HG03139 (cell line): ENCODE data around the gene KRTAP10-7.
"Not testable (repeated sequence)": the region's sequence is repeated elsewhere in the genome, so short reads cannot be mapped to it uniquely, and the experiment has no call there.

Experiments used
- ATAC-seq: cut with Tn5 transposase; IDR thresholded peaks from one replicate; pipeline ENCODE4 v1.9.1; 2021; ENCODE audit not compliant: unreplicated experiment

The KRTAP10-7 gene

DNA sequence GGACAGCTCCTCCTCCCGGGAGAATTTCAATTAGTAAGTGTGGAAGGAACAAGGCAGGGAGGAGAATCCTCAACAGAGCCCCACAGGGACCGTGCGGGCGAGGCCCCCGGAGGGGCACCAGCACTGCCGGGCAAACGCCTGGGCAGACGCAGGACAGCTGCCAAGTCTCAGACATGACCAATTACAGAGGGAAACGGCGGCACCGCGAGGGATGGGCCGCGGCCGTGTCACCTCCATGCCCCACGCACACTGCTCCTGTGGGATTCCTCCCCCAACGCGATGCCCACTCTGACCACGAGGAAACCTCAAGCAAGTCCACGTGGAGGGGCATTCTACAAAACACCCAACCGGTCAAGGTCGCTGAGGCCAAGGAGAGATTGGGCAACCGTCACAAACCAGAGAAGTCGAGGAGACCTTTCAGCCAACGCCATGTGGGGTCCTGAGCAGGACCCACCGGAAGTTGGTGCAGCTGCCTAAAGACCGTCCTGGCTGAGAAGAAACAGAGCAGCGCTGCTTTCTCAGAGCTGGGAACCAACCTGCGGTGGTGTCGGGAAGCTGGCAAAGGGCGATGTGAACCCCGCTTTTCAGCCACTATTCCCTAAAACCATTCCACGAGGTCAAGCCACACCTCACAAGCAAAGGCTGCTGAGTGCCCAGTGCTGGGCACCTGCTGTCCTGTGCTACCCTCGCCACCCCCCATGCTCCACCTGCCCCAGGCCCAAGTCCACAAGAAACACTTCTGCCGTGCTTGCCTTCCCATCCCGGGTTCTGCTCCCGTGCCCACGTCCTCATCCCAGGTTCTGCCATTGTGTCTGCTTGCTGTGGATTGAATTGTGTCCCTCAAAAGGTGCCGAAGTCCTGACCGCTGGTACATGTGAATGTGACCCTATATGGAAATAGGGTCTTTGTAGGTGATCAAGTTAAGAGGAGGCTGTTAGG lies 28.3 kb upstream of the KRTAP10-7 start:
- no peak for ATAC-seq

GRCh38 chr21:44572959-44573583 lies 27.3 kb upstream of the KRTAP10-7 start:
- ATAC-seq = no peak

DNA sequence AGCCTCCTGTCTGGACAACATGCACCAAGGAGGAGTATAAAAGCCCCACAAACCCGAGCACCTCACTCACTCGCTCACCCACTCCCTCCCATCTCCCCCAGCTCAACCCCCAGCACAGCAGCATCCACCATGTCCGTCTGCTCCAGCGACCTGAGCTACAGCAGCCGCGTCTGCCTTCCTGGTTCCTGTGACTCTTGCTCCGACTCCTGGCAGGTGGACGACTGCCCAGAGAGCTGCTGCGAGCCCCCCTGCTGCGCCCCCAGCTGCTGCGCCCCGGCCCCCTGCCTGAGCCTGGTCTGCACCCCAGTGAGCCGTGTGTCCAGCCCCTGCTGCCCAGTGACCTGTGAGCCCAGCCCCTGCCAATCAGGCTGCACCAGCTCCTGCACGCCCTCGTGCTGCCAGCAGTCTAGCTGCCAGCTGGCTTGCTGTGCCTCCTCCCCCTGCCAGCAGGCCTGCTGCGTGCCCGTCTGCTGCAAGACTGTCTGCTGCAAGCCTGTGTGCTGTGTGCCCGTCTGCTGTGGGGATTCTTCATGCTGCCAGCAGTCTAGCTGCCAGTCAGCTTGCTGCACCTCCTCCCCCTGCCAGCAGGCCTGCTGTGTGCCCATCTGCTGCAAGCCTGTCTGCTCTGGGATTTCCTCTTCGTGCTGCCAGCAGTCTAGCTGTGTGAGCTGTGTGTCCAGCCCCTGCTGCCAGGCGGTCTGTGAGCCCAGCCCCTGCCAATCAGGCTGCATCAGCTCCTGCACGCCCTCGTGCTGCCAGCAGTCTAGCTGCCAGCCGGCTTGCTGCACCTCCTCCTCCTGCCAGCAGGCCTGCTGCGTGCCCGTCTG lies 26.6 kb upstream of the KRTAP10-7 start, which contains the start of gene KRTAP10-4:
TSS of gene KRTAP10-4 (plus strand) at position 100 of the 827 bp plus-strand sequence. CDS start at position 130, 30 bp downstream.
- not testable (repeated sequence) for ATAC-seq

GRCh38 chr21:44574457-44575306 lies 25.7 kb upstream of the KRTAP10-7 start:
- no peak for ATAC-seq

DNA sequence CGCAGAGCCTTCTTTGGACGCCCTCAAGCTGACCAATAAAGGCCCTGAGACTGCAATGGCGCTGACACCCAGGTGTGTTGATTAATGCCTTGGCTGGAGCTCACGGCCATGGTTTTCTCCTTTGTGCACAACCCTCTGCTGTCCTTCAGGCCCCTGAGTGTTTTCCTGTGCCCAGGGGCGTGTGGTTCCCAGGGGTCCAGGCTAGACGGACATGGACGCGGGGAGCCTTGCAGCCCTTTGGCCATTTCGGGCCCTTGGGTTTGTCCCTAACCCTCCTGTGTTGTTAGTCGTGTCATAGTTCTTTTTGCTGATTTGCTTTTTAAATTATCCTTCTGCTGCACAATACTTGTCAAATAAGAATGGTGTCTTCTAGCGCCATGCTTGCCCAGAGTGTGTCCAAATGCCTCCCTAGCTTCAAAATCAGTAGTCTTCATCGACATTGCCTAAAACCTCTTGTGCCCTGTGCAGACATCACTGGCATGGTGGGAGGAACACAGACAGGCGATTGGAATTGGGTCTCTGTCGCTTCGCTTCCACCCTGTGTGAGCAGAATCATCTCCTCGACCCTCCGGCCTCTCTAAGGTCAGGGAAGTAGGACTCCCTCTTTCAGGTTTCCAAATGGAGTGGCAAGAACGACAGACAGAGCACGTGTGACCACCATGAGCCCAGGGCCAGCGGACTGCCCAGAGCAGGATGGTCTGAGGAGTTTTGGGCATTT lies 24.9 kb upstream of the KRTAP10-7 start:
- no peak for ATAC-seq

DNA sequence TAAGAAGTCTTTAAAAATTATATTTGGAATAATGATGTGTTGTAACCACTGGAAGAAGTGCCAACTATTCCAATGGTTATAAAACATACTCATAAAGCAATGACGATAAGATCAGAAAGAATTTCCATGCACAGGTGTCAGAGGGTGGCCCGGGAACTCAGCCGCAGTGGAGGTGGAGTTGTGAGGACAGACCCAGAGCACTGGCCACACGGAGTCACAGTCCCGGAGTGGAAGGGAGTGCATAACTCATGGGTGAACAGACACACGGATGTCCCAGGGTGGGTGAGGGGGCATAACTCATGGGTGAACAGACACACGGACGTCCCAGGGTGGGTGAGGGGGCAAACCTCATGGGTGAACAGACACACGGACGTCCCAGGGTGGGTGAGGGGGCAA lies 24.4 kb upstream of the KRTAP10-7 start:
- no peak for ATAC-seq

DNA sequence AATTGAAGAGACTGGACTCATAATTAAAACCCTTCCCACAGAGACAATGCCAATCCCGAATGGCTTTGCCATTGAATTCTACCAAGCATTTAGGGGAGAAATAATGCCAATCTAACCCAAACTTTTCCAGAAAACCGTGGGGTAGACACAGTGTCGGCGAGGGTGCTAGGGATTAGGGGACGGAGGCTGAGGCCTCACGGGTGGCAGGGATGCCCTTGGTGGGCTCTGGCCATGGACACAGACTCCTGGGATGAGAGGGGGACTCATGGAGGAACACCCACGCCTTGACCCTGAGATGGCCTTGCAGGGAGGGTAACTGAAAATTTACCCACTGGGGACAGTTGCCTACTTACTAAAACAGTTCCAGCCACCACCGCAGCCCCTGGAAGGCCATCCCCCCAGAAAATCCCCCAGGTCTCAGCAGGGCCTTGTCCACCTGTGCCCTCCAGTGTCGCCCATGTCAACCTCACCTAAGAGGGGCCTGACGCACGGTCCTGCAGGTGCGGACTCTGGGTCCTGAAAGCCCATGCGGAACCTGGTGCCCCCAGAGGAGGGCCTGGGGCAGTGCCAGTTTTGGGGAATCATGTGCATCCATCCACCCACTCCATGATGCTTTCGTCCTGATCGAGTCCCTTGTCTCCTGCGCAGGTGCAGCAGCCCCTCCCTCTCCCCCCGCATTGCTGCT lies 21.9 kb upstream of the KRTAP10-7 start:
- ATAC-seq = no peak

DNA sequence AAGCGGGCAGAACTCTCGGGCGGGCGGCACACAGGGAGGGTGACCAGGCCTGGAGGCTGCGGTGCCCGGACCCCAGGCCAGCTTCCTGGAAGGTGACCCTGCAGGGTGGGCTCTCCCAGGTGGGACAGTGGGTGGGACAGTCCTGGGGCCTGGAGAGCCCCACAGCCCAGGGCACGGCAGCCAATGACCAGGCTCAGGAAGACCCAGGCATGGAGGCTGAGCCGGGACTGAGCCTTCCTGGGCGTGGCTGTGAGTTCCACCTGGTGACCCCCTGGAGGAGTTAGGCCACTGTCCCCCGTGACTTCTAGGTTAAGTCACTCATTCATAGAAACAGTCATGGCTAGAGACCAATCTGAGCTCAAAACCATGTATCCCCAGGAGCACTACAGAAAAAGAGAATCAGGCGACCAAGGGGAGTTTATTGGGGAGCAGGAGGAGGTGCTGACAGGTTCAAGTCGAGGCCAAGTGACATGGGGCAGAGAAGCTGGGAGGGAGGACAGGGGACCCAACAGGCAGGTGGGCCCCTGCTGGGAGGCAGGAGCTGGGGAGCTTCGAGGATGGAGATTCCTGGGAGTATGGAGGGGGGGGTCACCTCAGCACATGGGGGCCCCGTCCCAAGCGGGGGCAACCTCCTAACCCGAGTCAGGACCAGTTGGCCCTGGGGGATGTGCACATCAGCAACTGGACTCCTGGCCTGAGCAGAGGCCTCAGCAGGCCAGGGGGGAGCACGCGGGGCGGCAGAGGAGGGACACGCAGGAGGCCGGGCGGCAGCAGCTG lies 21.2 kb upstream of the KRTAP10-7 start:
- no peak for ATAC-seq

- no peak for ATAC-seq
Observed at GRCh38 chr21:44579833-44580144, 20.6 kb upstream of the KRTAP10-7 start.

DNA sequence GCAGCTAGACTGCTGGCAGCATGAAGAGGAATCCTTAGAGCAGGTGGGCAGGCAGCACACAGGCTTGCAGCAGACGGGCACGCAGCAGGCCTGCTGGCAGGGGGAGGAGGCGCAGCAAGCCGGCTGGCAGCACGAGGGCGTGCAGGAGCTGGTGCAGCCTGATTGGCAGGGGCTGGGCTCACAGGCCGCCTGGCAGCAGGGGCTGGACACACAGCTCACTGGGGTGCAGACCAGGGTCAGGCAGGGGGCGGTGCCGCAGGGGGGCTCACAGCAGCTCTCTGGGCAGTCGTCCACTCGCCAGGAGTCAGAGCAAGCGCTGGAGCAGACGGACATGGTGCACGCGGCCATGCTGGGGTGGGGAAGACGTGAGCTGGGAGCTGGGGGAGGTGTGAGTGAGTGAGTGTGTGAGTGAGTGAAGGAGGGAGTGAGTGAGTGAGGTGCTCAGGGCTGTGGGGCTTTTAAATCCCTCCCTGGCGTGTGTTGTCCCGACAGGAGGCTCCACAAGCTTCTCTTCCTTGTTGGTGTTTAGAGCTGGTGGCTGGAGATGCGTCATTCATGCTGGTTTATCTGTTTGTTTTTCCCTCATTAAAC lies 20.1 kb upstream of the KRTAP10-7 start, which contains the start of gene KRTAP10-5:
TSS of gene KRTAP10-5 (minus strand) at position 374 of the 591 bp plus-strand sequence. CDS start at position 348, 26 bp downstream.
- not testable (repeated sequence) for ATAC-seq

DNA sequence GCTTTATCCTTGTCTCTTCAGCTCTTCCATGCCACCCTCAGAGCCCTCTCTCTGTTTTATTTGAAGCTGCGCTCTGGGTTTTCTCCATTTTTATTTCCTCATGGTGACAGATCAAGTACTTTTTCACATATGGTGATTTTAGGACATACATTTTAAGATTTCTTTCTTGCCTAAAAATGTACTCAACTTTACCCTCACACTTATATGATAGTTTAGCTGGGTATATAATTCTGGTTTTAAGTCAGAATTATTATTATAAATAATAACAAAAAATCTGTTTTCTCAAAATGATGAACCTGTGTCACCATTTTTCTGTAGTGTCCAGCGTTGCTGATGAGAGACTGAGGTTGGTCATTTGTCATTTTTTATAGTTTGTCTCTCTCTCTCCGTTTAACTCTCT lies 19.2 kb upstream of the KRTAP10-7 start:
- ATAC-seq = no peak

DNA sequence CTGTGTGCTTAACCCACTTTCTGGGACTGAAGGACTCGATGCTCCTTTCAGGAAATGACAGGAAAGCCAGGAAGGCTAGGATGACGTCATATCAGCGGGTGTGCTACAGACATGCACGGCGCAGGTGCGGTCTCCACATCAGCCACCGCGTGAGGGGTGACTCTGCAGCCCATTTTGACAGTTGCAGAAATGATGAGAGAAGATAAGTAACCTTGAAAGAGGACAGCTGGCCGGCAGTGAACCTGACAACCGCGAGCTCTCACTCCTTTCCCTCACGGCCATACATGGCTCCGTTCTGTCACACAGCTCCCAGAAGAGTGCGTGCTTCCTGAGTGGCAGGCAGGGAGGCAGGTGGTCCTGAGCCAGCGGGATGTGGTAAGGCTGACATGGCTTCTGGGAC lies 18.3 kb upstream of the KRTAP10-7 start:
- ATAC-seq = no peak

DNA sequence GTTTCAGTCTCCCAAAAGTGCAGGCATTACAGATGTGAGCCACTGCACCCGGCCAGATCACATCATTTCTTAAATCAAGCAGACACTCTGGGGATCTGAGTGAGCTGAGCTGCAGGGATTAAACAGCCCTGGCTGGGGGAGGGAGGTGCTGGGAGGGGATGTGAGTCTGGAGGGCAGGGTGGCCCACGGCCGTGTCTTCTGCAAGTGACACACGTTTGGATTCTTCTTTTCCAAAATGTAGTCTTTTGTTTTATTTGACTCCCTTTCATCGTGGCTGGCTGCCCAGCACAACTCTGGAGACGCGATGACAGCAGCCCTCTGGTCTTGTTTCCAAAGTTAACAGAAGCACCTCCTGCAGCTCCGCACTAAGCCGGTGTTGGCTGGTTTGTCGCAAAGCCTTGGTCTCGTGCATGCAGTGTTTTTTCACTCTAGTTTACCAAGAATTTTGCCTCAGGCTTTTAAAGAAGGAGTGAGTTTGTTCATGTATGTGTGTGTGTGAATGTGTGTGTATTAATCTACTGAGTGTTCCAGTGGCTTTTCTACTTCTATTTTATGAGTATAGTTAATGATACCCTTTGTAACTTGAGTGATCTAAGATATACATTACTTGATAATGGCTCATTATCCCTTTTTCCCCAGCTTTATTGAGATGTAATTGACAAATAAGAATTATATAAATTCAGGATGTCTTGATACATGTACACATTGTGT lies 17.2 kb upstream of the KRTAP10-7 start:
- no peak for ATAC-seq

GRCh38 chr21:44583800-44584147 lies 16.6 kb upstream of the KRTAP10-7 start:
- ATAC-seq = no peak

GRCh38 chr21:44585892-44586291 lies 14.5 kb upstream of the KRTAP10-7 start:
- no peak for ATAC-seq

DNA sequence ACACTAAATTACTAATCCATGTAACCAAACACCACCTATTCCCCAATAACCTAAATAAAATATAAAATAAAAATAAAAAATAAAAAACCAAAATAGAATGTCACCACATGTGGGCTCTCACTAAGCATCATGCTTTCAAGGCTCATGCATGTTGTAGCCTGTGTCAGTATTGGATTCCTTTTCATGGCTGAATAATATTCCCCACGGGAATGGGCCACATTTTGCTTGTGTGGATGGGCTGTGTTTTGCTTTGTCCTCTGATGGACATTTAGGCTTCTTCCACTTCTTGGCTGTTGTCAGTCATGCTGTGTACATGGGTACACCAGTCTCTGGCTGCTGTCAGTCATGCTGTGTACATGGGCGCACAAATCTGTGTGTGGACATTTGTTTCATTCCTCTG lies 11.3 kb upstream of the KRTAP10-7 start:
- ATAC-seq = no peak

DNA sequence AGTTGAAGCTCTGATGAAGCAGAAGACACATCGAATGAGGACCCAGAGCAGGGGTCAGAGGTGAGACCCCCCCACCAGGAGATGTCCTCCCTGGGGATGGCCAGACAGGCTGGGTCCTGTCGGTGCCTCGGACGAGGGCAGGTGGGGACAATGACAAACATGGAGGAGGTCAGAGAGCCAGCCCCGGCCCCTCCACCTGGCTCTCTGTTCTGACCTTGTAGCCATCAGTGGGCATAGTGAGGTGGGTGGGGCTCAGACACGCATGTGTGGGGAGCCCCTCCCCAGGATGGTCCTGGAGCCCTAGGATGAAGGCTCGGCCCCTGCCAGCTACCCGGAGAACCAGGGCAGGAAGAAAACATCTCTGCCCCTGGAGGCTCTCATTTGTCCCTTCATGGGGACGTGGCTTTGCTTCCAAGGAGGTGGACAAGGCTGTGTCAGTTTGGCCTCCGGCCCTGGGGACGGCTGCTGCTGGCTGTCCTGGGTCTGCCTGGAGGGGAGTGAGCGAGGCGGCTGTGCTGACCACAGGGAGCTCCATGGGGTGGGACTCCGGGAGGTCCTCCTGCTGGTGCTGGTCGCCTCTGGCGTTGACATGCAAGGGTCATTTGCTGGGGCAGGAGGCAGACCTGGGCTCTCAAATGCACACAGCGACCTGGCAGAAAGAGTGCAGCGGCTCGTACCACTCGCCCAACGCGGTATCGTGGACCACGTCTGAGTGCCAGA lies 10.7 kb upstream of the KRTAP10-7 start:
- no peak for ATAC-seq
